Fibroblast of pulmonary artery (primary cell): ENCODE results near the gene KCTD17.

Experiments
- DNase-seq: peaks from one replicate; pipeline ENCODE4 v3.0.0-alpha.2; 2010; ENCODE audit warnings: low read depth
- H3K4me3 ChIP-seq: replicated peaks from 2 replicates; pipeline ENCODE4 v1.5.1; 2011; ENCODE audit warnings: low read depth, mild to moderate bottlenecking, control low read depth, low read length, moderate library complexity
- CTCF ChIP-seq: IDR thresholded peaks from 2 replicates; pipeline ENCODE4 v1.5.1; 2011; ENCODE audit warnings: mild to moderate bottlenecking, control low read depth, low read length, inconsistent platforms; ENCODE audit errors: missing control alignments

Gene KCTD17

DNA sequence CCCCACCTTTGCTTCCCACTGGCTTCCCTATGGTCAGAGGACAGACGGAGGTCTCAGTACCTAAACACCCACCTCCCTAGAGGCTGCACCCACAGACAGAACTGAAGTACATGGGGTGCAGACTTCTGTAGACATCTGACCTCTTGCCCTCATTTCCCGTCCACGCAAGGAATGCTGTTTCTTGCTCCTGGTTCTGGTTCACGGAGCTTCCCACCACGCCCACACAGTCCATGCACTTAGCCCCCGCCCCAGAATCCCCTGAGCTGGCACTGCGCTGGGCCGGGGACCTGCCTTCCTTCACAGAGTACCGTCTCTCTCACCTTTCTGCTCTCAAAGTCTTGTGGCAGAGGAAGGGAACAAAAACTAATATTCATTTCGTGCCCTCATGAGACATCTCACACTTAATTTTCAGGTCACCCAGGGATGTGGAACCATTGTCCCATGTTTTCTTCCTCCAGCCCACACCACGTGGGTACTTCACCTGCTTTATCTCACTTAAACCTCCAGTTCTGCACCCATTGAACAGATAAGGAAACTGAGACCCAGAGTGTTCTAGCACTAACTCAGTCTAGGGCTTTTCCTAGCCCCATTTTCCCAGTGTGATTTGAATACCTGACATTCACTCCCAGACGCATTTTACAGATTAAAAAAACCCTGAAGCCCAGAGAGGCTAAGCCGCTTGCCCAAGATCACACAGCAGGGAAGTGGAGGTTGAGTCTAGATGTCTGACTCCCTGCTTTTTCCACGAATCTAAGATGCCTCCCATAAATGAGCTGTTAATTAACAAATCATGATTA is 52.3 kb downstream of the KCTD17 start:
- DNase-seq: no peak
- TF ChIP-seq CTCF: no peak
- no peak overlapping the region for H3K4me3 ChIP-seq

DNA sequence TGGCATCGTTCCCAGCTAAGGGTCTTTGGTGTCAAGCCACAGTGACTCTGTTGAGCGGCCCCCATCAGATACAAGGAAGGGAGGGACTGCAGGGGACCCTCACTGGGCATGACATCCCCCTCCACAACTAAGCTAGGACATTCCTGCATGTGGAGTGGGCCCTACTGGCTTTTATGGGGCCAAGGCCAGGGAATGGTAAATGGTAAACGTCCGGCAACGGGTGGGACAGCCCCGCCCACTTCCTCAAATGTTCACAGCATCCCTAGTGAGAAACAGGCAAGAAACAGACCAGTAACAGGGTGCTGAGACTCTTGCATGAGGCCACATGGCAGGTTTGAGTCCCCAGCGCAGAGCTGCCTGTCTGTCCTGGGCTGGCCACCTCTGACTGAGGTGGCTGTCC is 53.6 kb downstream of the KCTD17 start:
- TF ChIP-seq CTCF: no peak
- DNase-seq: no peak
- H3K4me3 ChIP-seq: no peak overlapping the region

GRCh38 chr22:37105990-37106389 is 54.4 kb downstream of the KCTD17 start:
- no peak for TF ChIP-seq CTCF
- H3K4me3 ChIP-seq: no peak overlapping the region
- no peak for DNase-seq

DNA sequence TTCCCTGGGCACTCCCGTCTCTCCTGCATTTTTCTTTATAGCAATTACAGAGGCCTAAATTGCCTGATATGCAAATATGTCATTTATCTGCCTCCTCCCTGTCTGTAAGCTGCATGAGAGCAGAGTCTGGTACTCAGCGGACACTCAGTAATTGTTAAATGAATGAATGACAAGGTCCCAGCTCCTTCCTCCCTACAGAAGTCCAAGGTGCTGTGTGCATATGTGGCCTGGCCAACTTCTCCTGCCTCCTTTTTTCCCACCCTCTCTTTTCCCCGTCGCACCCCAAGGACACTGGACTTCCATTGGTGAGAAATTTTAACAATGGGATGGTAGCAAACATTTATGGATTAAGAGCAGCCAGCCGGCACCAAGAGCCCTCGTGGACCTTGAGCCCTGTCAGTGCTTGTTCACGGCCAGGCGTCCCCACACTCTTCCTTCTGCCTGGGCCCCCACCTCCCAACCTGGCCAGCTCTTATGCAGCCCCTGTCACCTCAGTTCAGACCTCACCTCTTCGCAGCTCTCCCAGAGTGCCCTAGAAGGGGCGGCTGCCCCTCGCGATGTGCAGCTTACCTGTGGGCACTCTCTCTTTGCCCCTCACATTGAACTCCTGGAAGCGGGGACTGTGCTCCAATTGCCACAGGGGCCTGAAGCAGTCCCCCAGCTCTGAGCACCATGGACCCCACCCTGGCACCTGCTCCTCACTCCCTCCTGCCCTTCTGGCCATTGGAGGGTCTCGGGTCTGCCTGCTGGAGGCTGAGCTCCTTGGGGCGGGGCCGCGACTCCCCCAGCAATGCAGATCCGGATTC is 56.5 kb downstream of the KCTD17 start:
- no peak overlapping the region for H3K4me3 ChIP-seq
- DNase-seq: no peak
- TF ChIP-seq CTCF: no peak

GRCh38 chr22:37109242-37109917 is 57.8 kb downstream of the KCTD17 start, which contains the start of gene TMPRSS6:
Gene TMPRSS6 (minus strand): TSS chr22:37109713. CDS start chr22:37103417, 6,296 bp downstream.
- DNase-seq: no peak
- TF ChIP-seq CTCF: no peak
- H3K4me3 ChIP-seq: no peak within 1 kb of the TSS

DNA sequence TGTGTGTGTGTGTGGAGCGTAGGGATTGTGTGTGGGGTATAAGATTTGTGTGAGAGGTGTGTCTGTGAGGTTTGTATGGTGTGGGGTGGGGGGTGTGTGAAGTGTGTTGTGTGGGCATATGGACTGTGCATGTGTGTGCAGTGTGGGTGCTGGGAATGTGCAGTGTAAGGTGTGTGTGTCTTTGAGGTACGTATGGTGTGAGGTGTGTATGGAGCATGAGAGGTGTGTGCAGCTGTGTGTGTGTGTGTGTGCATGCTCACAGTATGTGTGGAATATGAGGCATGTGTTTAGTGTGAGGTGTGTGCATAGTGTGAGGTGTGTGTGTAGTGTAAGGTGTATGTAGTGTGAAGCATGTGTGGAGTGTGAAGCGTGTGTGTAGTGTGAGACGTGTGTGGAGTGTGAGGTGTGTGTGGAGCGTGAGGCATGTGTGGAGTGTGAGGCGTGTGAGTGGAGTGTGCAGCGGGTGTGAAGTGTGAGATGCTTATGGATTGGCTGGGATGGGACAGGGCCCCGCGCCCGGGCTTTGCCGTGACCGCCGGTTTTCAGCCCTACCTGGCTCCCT is 59.7 kb downstream of the KCTD17 start:
- TF ChIP-seq CTCF: no peak

More for the DNA sequence above, 59.7 kb downstream of the KCTD17 start:
- H3K4me3 ChIP-seq: no peak overlapping the region
- no peak for DNase-seq
